ENCODE measurements around the gene HSD17B3.
"Not testable (repeated sequence)": the region's sequence is repeated elsewhere in the genome, so short reads cannot be mapped to it uniquely, and the experiment has no call there.

The HSD17B3 gene

DNA sequence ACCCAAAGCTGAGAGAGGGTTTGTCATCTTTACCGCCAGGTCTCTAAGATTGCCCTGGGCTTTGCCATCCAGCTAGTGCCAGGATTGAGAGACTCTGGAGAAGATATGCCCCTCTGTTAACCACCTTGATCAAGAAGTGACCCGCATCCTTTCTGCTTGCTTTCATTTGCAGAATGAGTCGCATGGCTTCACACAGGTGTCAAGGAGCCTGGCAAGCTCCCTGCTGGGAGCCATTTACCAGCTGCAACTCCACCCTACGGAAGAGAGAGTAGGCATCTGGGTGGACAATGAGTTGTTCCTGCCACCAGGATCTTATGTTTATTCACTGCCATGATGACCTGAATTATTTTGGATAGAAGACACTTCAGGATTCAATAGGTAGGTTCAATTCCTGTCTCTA lies 43.0 kb downstream of the HSD17B3 start:
- H3K4me3 Mint-ChIP-seq, result no peak overlapping the region
- H3K36me3 Mint-ChIP-seq, result no peaks in the 10 kb centered on the region
- H3K9me3 Mint-ChIP-seq, result no peaks in the 10 kb centered on the region
- H3K27ac Mint-ChIP-seq, result no peak overlapping the region
- peaks cover 3% of the 10 kb centered on the region for H3K27me3 Mint-ChIP-seq
- H3K4me1 Mint-ChIP-seq, result no peaks in the 10 kb centered on the region

DNA sequence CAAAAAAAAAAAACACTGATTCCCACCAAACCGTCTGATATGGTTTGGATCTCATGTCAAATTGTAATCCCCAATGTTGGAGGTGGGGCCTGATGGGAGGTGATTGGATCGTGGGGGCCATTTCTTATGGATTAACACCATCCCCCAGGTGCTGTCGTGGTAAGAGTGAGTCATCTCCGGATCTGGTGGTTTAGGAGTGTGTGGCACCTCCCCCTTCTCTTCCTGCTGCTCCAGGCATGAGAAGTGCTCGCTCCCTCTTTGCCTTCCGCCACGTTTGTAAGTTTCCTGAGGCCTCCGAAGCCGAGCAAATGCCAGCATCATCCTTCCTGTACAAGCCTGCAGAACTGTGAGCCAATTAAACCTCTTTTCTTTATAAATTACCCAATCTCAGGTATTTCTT lies 45.2 kb downstream of the HSD17B3 start:
- Mint-ChIP-seq H3K4me1 (no peaks in the 10 kb centered on the region), H3K27me3 (peaks cover 2% of the 10 kb centered on the region), H3K4me3 (no peak overlapping the region), H3K36me3 (no peaks in the 10 kb centered on the region), H3K9me3 (no peaks in the 10 kb centered on the region), H3K27ac (no peak overlapping the region)

DNA sequence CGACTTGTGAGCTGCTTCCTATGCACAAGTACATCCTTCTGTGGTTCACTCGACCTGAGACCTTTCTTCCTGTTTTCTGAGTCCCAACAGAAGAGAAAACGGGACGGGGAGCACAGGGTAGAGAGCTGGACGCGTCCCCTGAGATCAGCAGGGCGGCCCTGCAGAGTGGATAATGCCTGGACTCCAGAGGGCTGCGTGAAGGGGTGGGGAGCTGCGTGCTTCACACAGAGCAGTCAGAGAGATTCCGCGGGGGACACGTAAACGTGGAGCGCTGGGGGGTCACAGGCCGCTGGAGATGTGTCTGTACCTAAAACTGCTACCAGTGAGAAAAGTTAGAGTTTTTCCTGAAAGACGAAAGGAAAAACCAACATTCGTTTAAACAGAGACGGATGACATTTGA lies 46.3 kb downstream of the HSD17B3 start:
- H3K4me3 Mint-ChIP-seq, result no peak overlapping the region
- H3K27me3 Mint-ChIP-seq, result peaks cover 2% of the 10 kb centered on the region
- no peaks in the 10 kb centered on the region for H3K9me3 Mint-ChIP-seq
- H3K36me3 Mint-ChIP-seq, result no peaks in the 10 kb centered on the region
- no peaks in the 10 kb centered on the region for H3K4me1 Mint-ChIP-seq
- no peak overlapping the region for H3K27ac Mint-ChIP-seq

DNA sequence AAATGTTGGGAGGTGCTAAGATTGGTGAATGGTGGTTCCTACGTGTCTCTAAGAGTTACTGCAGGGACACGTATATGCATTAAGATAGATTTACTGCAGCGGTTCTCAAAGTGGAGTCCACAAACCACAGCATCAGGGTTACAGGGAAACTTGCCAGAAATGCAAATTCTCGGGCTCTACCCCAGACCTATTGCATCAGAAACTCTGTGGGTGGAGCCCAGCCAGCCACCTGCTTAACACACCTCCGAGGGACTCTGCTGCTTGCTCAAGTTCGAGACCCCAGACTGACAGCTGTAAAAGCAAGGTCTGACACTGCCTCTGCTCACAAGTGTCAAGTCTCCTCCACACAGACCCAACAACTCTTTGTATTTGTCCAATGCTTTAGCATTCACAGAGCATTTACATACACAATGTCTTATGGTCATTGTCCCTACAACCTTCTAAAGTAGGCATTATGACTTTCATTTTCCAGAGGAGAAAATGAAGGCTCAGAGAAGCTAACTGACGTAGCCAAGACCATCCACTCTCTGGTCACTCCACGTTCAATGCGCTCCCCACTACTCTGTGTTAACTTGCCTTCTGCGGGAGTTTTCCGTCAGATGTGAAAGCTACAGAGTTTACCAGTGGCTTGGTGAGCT lies 48.8 kb downstream of the HSD17B3 start:
- H3K27me3 Mint-ChIP-seq, result peaks cover 3% of the 10 kb centered on the region
- H3K36me3 Mint-ChIP-seq, result no peaks in the 10 kb centered on the region
- H3K27ac Mint-ChIP-seq, result no peak overlapping the region

DNA sequence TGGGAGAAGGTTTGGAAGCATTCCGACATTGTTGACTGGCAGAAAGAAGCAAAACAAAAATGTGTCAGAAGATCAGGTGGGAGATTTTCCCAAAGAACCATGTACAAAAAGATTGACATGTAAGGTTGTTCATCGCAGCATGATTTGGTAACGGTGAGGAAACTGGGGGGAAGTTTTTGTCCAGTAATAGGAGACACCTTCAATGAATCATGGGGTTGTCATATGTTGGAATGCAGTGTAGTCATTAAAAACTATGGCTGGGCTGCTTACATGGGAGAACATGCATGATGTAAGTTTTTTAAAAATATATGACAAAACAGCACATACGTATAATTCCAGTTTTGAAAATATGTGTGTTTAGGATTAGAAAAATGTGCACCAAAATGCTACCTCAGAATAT lies 50.5 kb downstream of the HSD17B3 start:
- Mint-ChIP-seq H3K9me3 (no peaks in the 10 kb centered on the region), H3K4me3 (no peak overlapping the region), H3K36me3 (no peaks in the 10 kb centered on the region), H3K27ac (no peak overlapping the region), H3K4me1 (no peaks in the 10 kb centered on the region), H3K27me3 (peaks cover 3% of the 10 kb centered on the region)

More for the DNA sequence above, 48.8 kb downstream of the HSD17B3 start:
- no peaks in the 10 kb centered on the region for H3K9me3 Mint-ChIP-seq
- no peaks in the 10 kb centered on the region for H3K4me1 Mint-ChIP-seq
- no peak overlapping the region for H3K4me3 Mint-ChIP-seq

DNA sequence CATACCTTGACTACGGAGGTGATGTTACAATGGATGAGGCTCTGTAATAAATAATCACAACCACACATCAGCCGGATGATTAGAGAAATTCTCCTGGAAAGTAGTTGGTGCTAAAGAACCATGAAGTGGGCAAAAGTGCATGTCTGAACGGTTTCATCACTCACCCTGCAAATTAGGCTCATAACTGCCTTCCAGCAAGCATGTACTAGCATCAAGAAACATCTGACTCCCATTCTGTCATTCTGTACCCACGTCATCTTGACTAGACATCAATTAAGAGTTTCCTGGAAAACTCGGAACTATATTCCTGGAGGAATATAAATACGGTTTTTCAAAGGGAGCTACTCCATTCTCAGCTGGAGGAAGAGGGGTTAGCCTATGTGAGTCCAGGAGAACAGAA lies 52.2 kb downstream of the HSD17B3 start:
- Mint-ChIP-seq H3K4me3 (no peak overlapping the region), H3K27me3 (peaks cover 3% of the 10 kb centered on the region), H3K36me3 (no peaks in the 10 kb centered on the region), H3K9me3 (no peaks in the 10 kb centered on the region), H3K4me1 (no peaks in the 10 kb centered on the region), H3K27ac (no peak overlapping the region)

DNA sequence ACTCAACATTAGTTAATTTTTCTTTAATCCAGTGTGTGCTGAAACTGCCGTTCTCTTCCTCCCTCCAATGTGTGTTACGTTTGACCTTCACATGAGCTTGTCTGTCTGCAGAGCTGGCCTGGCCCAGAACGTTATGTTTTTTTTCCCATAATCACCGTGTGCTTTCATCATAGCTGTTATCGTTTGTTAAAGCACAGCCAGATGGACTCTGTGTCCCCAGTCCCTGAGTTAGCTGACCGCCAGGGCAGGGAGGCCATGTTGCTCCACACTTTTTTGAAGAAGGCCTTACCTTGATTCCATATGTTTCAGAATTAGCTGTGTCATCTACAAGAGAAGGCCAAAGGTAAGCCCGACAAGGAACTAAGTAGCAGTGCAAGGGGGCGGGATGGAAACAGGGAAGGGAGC lies 55.7 kb downstream of the HSD17B3 start:
- H3K27me3 Mint-ChIP-seq, result peaks cover 6% of the 10 kb centered on the region
- H3K9me3 Mint-ChIP-seq, result no peaks in the 10 kb centered on the region
- no peak overlapping the region for H3K4me3 Mint-ChIP-seq
- no peak overlapping the region for H3K27ac Mint-ChIP-seq
- no peaks in the 10 kb centered on the region for H3K36me3 Mint-ChIP-seq
- H3K4me1 Mint-ChIP-seq, result no peaks in the 10 kb centered on the region

DNA sequence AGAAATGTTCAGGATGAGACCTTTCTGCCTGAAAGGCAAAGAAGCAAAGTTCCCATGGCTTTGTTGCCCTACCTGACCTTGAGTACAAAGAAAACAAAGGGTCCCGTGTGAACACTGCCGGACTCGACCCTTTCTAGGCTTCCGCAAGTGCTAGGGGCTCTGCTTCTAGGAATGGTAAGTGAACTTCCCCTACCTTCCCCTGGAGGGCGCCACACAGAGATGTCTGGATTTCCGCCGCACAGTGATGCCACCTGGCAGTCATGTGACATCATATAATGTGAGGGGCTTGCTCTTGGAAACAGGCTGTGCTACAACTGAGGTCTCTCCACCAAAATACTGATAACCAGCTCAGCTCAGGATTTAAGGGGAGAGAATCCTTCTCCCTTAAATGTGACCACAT lies 56.6 kb downstream of the HSD17B3 start:
- no peaks in the 10 kb centered on the region for H3K9me3 Mint-ChIP-seq
- H3K36me3 Mint-ChIP-seq, result no peaks in the 10 kb centered on the region
- peaks cover 6% of the 10 kb centered on the region for H3K27me3 Mint-ChIP-seq
- H3K4me1 Mint-ChIP-seq, result peaks cover 6% of the 10 kb centered on the region
- no peak overlapping the region for H3K27ac Mint-ChIP-seq
- no peak overlapping the region for H3K4me3 Mint-ChIP-seq

DNA sequence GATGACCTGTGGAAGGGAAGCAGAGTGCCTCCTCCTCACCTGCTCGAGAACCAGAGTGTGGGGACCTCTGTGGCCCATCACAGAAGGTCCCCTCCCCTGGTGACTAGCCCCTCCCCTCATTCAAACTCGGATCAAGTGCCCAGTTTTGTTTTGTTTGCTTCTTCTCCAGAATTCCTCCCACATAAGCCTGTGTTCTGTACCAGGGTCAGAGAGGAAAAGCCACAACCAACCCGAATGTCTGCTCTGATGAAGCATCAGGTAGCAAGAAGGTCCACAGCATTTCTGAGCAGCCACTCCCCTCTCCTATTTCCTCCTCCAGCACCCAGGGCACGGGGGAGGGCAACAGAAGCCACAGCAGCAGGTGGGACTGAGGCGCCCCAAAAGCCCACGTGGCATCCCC lies 58.2 kb downstream of the HSD17B3 start:
- no peaks in the 10 kb centered on the region for H3K36me3 Mint-ChIP-seq
- H3K9me3 Mint-ChIP-seq, result no peaks in the 10 kb centered on the region
- peaks cover 6% of the 10 kb centered on the region for H3K27me3 Mint-ChIP-seq
- no peak overlapping the region for H3K27ac Mint-ChIP-seq
- H3K4me3 Mint-ChIP-seq, result no peak overlapping the region
- H3K4me1 Mint-ChIP-seq, result peaks cover 6% of the 10 kb centered on the region

DNA sequence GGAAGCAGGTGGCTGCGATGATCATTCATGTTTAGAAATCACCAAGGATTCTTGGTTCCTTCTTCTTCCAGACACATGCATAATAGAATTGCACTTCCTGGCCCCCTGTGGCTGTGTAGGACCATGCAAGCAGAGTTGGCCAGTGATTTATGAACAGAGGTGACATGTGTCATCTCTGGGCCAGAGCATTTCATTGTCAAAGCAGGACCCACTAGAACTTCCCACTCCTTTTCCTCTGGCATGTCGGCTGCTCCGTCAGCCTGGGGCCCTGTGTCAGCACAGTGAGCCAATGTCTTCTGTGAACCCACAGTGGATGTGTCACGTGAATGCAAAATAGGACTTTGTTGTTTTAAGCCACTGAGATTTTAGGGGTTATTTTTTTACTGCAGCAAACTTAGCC lies 59.2 kb downstream of the HSD17B3 start:
- Mint-ChIP-seq H3K27ac (no peak overlapping the region), H3K4me1 (peaks cover 6% of the 10 kb centered on the region), H3K4me3 (no peak overlapping the region), H3K36me3 (no peaks in the 10 kb centered on the region), H3K9me3 (no peaks in the 10 kb centered on the region), H3K27me3 (peaks cover 5% of the 10 kb centered on the region)

DNA sequence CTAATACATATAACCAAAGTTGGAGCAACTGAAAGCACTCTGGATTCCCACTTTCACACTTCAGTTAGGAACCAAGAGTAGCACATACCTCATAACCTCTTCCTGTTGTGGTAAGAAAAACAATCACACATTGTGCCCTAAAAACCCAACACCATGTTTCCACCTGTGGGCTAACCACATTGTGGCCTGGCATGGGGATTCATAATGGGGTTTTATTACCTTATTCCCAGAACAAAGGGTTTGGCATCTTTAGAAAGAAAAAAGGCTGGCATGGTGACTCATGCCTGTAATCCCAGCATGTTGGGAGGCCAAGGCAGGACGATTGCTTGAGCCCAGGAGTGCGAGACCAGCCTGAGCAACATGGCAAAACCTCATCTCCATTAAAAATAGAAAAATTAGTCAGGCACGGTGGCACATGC lies 60.6 kb downstream of the HSD17B3 start:
- Mint-ChIP-seq H3K4me1 (peaks cover 6% of the 10 kb centered on the region), H3K9me3 (no peaks in the 10 kb centered on the region), H3K27ac (no peak overlapping the region), H3K4me3 (no peak overlapping the region), H3K36me3 (no peaks in the 10 kb centered on the region), H3K27me3 (peaks cover 5% of the 10 kb centered on the region)

DNA sequence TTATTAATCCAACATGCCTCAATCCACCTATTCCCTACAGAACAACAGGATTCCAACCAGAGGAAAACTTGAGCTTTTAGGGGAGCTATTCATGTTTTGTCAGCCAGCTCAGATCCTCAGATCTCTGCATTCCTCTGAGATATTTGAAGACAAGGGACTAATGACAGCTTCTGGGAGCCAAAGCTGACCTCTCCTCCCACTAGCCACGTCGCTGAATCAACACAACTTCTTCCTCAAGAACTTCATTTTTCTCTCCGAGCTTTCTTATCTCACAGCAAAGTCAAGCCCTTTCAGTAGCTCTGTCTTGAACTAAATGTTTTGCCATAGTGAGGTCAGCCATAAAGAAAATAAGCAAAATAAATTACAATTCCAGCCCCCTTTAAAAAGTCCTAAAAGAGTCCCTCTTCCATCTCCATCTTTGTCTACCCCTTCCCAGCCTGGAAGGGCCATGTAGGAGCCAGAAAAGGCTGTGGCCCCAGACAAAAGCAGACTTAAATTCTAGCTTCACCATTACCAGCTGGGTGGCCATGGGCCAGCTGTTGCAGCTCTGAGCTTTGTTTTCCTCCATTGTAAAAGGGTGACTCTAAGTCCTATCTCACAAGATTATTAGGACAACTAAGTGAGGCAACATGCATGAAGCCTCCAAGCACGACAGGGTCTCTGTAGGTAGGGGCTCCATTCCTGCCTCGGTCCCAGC lies 65.0 kb downstream of the HSD17B3 start:
- Mint-ChIP-seq H3K27me3 (peaks cover 5% of the 10 kb centered on the region), H3K9me3 (no peaks in the 10 kb centered on the region), H3K36me3 (no peaks in the 10 kb centered on the region)

DNA sequence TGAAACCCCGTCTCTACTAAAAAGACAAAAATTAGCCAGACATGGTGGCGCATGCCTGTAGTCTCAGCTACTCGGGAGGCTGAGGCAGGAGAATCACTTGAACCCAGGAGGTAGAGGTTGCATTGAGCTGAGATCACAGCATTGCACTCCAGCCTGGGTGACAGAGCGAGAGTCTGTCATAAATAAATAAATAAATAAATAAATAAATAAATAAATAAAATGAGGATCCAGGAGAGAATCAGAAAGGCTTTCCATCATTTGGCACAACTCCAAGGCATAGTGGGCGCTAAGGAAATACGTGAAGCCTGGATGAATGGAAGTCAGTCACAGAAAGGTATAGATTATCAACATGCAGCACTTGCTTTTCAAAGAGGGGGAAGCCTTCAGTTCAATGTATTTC lies 65.6 kb downstream of the HSD17B3 start:
- H3K9me3 Mint-ChIP-seq, H3K27me3 Mint-ChIP-seq, H3K36me3 Mint-ChIP-seq, H3K4me3 Mint-ChIP-seq, H3K27ac Mint-ChIP-seq, H3K4me1 Mint-ChIP-seq: not testable (repeated sequence)

More for the DNA sequence above, 65.0 kb downstream of the HSD17B3 start:
- no peak overlapping the region for H3K4me3 Mint-ChIP-seq
- H3K27ac Mint-ChIP-seq, result no peak overlapping the region
- H3K4me1 Mint-ChIP-seq, result peaks cover 6% of the 10 kb centered on the region

DNA sequence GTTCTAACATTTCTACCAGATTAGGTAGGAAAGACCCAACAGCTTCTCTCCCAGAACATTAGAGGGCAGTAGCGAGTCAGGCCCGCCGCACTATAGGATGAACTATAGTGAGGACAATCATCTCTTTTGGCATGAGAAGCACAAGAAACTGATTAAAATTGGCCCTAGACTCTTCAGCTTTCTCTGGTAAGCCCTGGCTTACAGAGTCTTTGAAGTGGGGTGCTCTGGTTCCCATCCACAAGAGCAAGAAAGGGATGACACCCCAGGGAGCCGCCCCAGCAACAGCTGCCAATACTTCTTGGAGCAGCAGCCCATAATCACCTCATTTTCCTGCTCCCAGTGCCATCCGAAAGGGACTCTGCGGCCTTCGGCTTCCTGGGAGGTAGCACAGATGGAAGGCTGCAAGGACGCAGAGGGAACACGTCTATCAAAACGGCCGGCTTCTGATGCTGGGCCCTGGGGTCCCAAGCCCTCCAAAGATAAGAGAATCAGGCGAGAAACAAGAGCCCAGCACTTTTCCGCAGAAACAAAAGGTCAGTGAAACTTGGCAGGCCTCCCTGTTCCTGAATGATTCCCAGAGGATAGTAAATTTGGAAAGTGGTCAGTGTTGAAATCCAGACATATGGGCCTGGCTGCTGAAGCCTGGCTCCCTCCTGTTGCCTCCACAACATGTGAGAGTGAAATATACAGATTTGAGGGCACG lies 69.3 kb downstream of the HSD17B3 start:
- Mint-ChIP-seq H3K4me3 (no peak overlapping the region), H3K36me3 (peaks cover 3% of the 10 kb centered on the region), H3K27me3 (peaks cover 11% of the 10 kb centered on the region), H3K27ac (no peak overlapping the region), H3K9me3 (peaks cover 7% of the 10 kb centered on the region), H3K4me1 (no peaks in the 10 kb centered on the region)

DNA sequence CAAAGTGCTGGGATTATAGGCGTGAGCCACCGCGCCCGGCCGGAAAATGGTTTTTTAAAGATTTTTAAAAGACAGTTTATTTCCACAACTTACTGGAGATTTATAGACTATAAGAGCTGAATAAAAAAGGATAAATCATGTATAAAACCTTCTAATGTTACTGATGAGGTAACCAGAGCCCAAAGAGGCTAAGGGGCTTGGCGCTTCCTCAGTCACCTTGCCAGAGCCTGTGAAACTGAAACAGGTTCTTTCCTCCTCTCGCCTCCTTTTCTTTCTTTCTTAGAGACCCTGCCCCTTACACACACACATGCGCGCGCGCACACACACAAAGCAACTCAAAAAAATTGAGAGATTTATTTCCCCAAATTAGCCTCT lies 69.8 kb downstream of the HSD17B3 start:
- Mint-ChIP-seq H3K36me3 (peaks cover 3% of the 10 kb centered on the region), H3K27ac (no peak overlapping the region), H3K4me3 (no peak overlapping the region), H3K9me3 (peaks cover 7% of the 10 kb centered on the region), H3K27me3 (peaks cover 13% of the 10 kb centered on the region), H3K4me1 (no peaks in the 10 kb centered on the region)

DNA sequence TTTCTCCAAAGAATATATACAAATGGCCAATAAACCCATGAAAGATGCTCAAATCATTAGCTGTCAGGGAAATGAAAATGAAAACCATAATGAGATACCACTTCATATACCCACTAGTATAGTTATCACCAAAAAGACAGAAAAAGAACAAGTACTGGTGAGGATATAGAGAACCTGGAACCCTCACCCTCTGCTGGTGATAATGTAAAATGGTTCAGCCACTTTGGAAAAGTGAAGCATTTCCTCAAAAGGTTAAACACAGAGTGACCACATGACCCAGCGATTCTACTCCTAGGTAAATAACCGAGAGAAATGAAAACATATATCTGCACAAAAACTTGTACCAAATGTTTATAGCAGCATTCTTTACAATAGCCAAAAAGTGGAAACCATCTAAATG lies 72.0 kb downstream of the HSD17B3 start:
- H3K27me3 Mint-ChIP-seq, result peaks cover 14% of the 10 kb centered on the region

More for the DNA sequence above, 72.0 kb downstream of the HSD17B3 start:
- Mint-ChIP-seq H3K9me3 (peaks cover 7% of the 10 kb centered on the region), H3K36me3 (peaks cover 3% of the 10 kb centered on the region), H3K4me1 (no peaks in the 10 kb centered on the region), H3K27ac (no peak overlapping the region), H3K4me3 (no peak overlapping the region)

All from activated naive CD4-positive, alpha-beta T cell treated with anti-CD3 and anti-CD28 coated beads, Interleukin-2, amount 50 U/mL, for 24 hours (primary cell).